ENCODE measurements around the gene FBL. TPM values are rescaled to one million over a fixed set of nuclear protein-coding genes. Genes with fewer than 3 reads are reported as not detected.

FBL gene
- total RNA-seq, 4 donors from 2014 or later = 167 to 224 (median 174) TPM

GRCh38 chr19:39805104-39805503, 41.1 kb downstream of the FBL start:
- intact Hi-C loops (cut with DNase I; ENCODE audit: low total_unique reads) = no loop called here
- no peak for TF ChIP-seq CTCF (IDR thresholded peaks at IDR 0.05)
- TF ChIP-seq POLR2A (IDR thresholded peaks at IDR 0.05) = no peak
- no peak for DNase-seq (ENCODE audit: low spot score in 2 of 2)
- no peak overlapping the region for H3K4me3 ChIP-seq (ENCODE audit: low read depth, poor library complexity, severe bottlenecking)
- 53 to 56% methylated on average over 5 of the region's 5 CpGs for WGBS, 2 donors

- 11 to 43% methylated on average over 4 of the region's 4 CpGs for WGBS, 2 donors
- no peak for DNase-seq (ENCODE audit: low spot score in 2 of 2)
- H3K4me3 ChIP-seq (ENCODE audit: low read depth, poor library complexity, severe bottlenecking) = no peak overlapping the region
- TF ChIP-seq CTCF (IDR thresholded peaks at IDR 0.05) (no peak), POLR2A (IDR thresholded peaks at IDR 0.05) (no peak)
- intact Hi-C loops (cut with DNase I; ENCODE audit: low total_unique reads) = no loop called here
These were observed 43.2 kb downstream of the FBL start for GRCh38 chr19:39802958-39803357.

- TF ChIP-seq POLR2A (IDR thresholded peaks at IDR 0.05) (no peak), CTCF (IDR thresholded peaks at IDR 0.05) (no peak)
- no peak overlapping the region for H3K4me3 ChIP-seq (ENCODE audit: low read depth, poor library complexity, severe bottlenecking)
- 62 to 65% methylated on average over 2 of the region's 2 CpGs for WGBS, 2 donors
- intact Hi-C loops (cut with DNase I; ENCODE audit: low total_unique reads) = no loop called here
- no peak for DNase-seq (ENCODE audit: low spot score in 2 of 2)
These were observed 49.1 kb downstream of the FBL start for GRCh38 chr19:39797083-39797482.

- H3K4me3 ChIP-seq (ENCODE audit: low read depth, poor library complexity, severe bottlenecking) = no peak overlapping the region
- no peak for DNase-seq (ENCODE audit: low spot score in 2 of 2)
- intact Hi-C loops (cut with DNase I; ENCODE audit: low total_unique reads) = no loop called here
- 25 to 31% methylated on average over 2 of the region's 2 CpGs for WGBS, 2 donors
- TF ChIP-seq POLR2A (IDR thresholded peaks at IDR 0.05) (no peak), CTCF (IDR thresholded peaks at IDR 0.05) (no peak)
These were observed 50.1 kb downstream of the FBL start for GRCh38 chr19:39796000-39796498.

GRCh38 chr19:39795001-39795400, 51.2 kb downstream of the FBL start:
- intact Hi-C loops (cut with DNase I; ENCODE audit: low total_unique reads) = no loop called here
- WGBS, 2 donors = 63 to 66% methylated on average over 5 of the region's 5 CpGs

More at GRCh38 chr19:39795001-39795400, 51.2 kb downstream of the FBL start:
- DNase-seq (ENCODE audit: low spot score in 2 of 2) = no peak
- no peak overlapping the region for H3K4me3 ChIP-seq (ENCODE audit: low read depth, poor library complexity, severe bottlenecking)
- TF ChIP-seq CTCF (IDR thresholded peaks at IDR 0.05) = no peak
- TF ChIP-seq POLR2A (IDR thresholded peaks at IDR 0.05) = no peak
